Measurements from ENCODE around the gene CAMK2D.

DNA sequence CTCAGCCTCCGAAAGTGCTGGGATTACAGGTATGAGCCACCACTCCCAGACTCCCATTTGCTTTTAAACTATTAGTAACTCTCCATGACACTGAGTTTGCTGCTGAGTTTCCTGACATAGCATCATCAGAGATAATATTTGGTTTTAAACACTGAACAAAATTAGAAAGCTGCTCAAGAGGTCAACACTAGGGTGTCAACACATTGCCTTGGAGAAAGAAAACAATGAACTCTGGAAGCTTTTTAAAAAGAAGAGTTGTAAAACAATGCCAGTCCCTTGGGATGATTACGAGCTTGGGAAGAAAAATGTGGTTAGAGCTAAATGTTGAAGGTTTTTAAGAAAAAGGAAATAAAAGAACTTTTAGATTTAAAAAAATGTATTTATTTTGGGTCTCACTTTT is 264.8 kb downstream of the CAMK2D start:
- TF ChIP-seq, protein P1, sequence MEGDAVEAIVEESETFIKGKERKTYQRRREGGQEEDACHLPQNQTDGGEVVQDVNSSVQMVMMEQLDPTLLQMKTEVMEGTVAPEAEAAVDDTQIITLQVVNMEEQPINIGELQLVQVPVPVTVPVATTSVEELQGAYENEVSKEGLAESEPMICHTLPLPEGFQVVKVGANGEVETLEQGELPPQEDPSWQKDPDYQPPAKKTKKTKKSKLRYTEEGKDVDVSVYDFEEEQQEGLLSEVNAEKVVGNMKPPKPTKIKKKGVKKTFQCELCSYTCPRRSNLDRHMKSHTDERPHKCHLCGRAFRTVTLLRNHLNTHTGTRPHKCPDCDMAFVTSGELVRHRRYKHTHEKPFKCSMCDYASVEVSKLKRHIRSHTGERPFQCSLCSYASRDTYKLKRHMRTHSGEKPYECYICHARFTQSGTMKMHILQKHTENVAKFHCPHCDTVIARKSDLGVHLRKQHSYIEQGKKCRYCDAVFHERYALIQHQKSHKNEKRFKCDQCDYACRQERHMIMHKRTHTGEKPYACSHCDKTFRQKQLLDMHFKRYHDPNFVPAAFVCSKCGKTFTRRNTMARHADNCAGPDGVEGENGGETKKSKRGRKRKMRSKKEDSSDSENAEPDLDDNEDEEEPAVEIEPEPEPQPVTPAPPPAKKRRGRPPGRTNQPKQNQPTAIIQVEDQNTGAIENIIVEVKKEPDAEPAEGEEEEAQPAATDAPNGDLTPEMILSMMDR (IDR thresholded peaks at IDR 0.05): no peak
- TF ChIP-seq POLR2AphosphoS5 (IDR thresholded peaks at IDR 0.05; ENCODE audit: low read depth, low read length) (no peak), SIN3A (IDR thresholded peaks at IDR 0.05; ENCODE audit: borderline replicate concordance, insufficient read depth, low read depth, low read length) (no peak)
- TF ChIP-seq, protein P2, sequence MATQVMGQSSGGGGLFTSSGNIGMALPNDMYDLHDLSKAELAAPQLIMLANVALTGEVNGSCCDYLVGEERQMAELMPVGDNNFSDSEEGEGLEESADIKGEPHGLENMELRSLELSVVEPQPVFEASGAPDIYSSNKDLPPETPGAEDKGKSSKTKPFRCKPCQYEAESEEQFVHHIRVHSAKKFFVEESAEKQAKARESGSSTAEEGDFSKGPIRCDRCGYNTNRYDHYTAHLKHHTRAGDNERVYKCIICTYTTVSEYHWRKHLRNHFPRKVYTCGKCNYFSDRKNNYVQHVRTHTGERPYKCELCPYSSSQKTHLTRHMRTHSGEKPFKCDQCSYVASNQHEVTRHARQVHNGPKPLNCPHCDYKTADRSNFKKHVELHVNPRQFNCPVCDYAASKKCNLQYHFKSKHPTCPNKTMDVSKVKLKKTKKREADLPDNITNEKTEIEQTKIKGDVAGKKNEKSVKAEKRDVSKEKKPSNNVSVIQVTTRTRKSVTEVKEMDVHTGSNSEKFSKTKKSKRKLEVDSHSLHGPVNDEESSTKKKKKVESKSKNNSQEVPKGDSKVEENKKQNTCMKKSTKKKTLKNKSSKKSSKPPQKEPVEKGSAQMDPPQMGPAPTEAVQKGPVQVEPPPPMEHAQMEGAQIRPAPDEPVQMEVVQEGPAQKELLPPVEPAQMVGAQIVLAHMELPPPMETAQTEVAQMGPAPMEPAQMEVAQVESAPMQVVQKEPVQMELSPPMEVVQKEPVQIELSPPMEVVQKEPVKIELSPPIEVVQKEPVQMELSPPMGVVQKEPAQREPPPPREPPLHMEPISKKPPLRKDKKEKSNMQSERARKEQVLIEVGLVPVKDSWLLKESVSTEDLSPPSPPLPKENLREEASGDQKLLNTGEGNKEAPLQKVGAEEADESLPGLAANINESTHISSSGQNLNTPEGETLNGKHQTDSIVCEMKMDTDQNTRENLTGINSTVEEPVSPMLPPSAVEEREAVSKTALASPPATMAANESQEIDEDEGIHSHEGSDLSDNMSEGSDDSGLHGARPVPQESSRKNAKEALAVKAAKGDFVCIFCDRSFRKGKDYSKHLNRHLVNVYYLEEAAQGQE (IDR thresholded peaks at IDR 0.05; ENCODE audit: insufficient read depth in 1 of 2, low read depth in 2 of 2, low read length in 1 of 2): no peak
